ENCODE data around the gene KRTAP5-7.

The KRTAP5-7 gene

GRCh38 chr11:71496421-71496820, 30.6 kb upstream of the KRTAP5-7 start:
- Histone ChIP-seq H3K27ac (ENCODE audit: insufficient read depth, low read depth, low read length, poor library complexity, severe bottlenecking) (no peak overlapping the region), H3K27me3 (ENCODE audit: control insufficient read depth, insufficient read depth, low read length, poor library complexity, severe bottlenecking) (no peaks in the 10 kb centered on the region), H3K4me3 (ENCODE audit: insufficient read depth, low read depth, low read length) (no peak overlapping the region), H3K36me3 (ENCODE audit: control insufficient read depth, insufficient read depth, low read length) (no peaks in the 10 kb centered on the region), H3K9me3 (ENCODE audit: control insufficient read depth, low read length) (no peaks in the 10 kb centered on the region), H3K4me1 (ENCODE audit: control insufficient read depth, insufficient read depth, low read length) (no peaks in the 10 kb centered on the region)
- WGBS, 2 experiments: 95% methylated on average over 13 of the region's 13 CpGs

- H3K27ac ChIP-seq (ENCODE audit: insufficient read depth, low read depth, low read length, poor library complexity, severe bottlenecking): no peak overlapping the region
- no peaks in the 10 kb centered on the region for H3K9me3 ChIP-seq (ENCODE audit: control insufficient read depth, low read length)
- H3K27me3 ChIP-seq (ENCODE audit: control insufficient read depth, insufficient read depth, low read length, poor library complexity, severe bottlenecking): no peaks in the 10 kb centered on the region
- H3K36me3 ChIP-seq (ENCODE audit: control insufficient read depth, insufficient read depth, low read length): no peaks in the 10 kb centered on the region
- whole genome bisulfite sequencing, 2 experiments: 95% methylated on average over 19 of the region's 19 CpGs
- no peak overlapping the region for H3K4me3 ChIP-seq (ENCODE audit: insufficient read depth, low read depth, low read length)
- H3K4me1 ChIP-seq (ENCODE audit: control insufficient read depth, insufficient read depth, low read length): no peaks in the 10 kb centered on the region
Measured at GRCh38 chr11:71498091-71498490, 29.0 kb upstream of the KRTAP5-7 start.

- no peaks in the 10 kb centered on the region for H3K36me3 ChIP-seq (ENCODE audit: control insufficient read depth, insufficient read depth, low read length)
- no peak overlapping the region for H3K27ac ChIP-seq (ENCODE audit: insufficient read depth, low read depth, low read length, poor library complexity, severe bottlenecking)
- no peak overlapping the region for H3K4me3 ChIP-seq (ENCODE audit: insufficient read depth, low read depth, low read length)
- H3K4me1 ChIP-seq (ENCODE audit: control insufficient read depth, insufficient read depth, low read length): peaks cover 3% of the 10 kb centered on the region
- H3K9me3 ChIP-seq (ENCODE audit: control insufficient read depth, low read length): no peaks in the 10 kb centered on the region
- 97% methylated on average over 13 of the region's 13 CpGs for WGBS, 2 experiments
- H3K27me3 ChIP-seq (ENCODE audit: control insufficient read depth, insufficient read depth, low read length, poor library complexity, severe bottlenecking): no peaks in the 10 kb centered on the region
Measured at GRCh38 chr11:71499125-71499524, 27.9 kb upstream of the KRTAP5-7 start.

- Histone ChIP-seq H3K9me3 (ENCODE audit: control insufficient read depth, low read length) (no peaks in the 10 kb centered on the region), H3K27ac (ENCODE audit: insufficient read depth, low read depth, low read length, poor library complexity, severe bottlenecking) (no peak overlapping the region), H3K36me3 (ENCODE audit: control insufficient read depth, insufficient read depth, low read length) (no peaks in the 10 kb centered on the region), H3K4me3 (ENCODE audit: insufficient read depth, low read depth, low read length) (no peak overlapping the region), H3K4me1 (ENCODE audit: control insufficient read depth, insufficient read depth, low read length) (peaks cover 7% of the 10 kb centered on the region), H3K27me3 (ENCODE audit: control insufficient read depth, insufficient read depth, low read length, poor library complexity, severe bottlenecking) (no peaks in the 10 kb centered on the region)
- 89 to 91% methylated on average over 6 of the region's 6 CpGs for WGBS, 2 experiments
Measured at GRCh38 chr11:71499546-71499945, 27.5 kb upstream of the KRTAP5-7 start.

- Histone ChIP-seq H3K9me3 (ENCODE audit: control insufficient read depth, low read length) (no peaks in the 10 kb centered on the region), H3K36me3 (ENCODE audit: control insufficient read depth, insufficient read depth, low read length) (no peaks in the 10 kb centered on the region), H3K4me1 (ENCODE audit: control insufficient read depth, insufficient read depth, low read length) (peaks cover 16% of the 10 kb centered on the region), H3K27me3 (ENCODE audit: control insufficient read depth, insufficient read depth, low read length, poor library complexity, severe bottlenecking) (no peaks in the 10 kb centered on the region), H3K27ac (ENCODE audit: insufficient read depth, low read depth, low read length, poor library complexity, severe bottlenecking) (no peak overlapping the region), H3K4me3 (ENCODE audit: insufficient read depth, low read depth, low read length) (no peak overlapping the region)
- 83 to 85% methylated on average over 6 of the region's 6 CpGs for WGBS, 2 experiments
Measured at GRCh38 chr11:71500601-71501021, 26.5 kb upstream of the KRTAP5-7 start.

GRCh38 chr11:71501071-71501985, 25.7 kb upstream of the KRTAP5-7 start:
- Histone ChIP-seq H3K4me3 (ENCODE audit: insufficient read depth, low read depth, low read length) (no peak overlapping the region), H3K27me3 (ENCODE audit: control insufficient read depth, insufficient read depth, low read length, poor library complexity, severe bottlenecking) (no peaks in the 10 kb centered on the region), H3K36me3 (ENCODE audit: control insufficient read depth, insufficient read depth, low read length) (no peaks in the 10 kb centered on the region), H3K9me3 (ENCODE audit: control insufficient read depth, low read length) (no peaks in the 10 kb centered on the region), H3K4me1 (ENCODE audit: control insufficient read depth, insufficient read depth, low read length) (peaks cover 22% of the 10 kb centered on the region), H3K27ac (ENCODE audit: insufficient read depth, low read depth, low read length, poor library complexity, severe bottlenecking) (no peak overlapping the region)
- 95% methylated on average over 30 of the region's 30 CpGs for WGBS, 2 experiments

- peaks cover 4% of the 10 kb centered on the region for H3K9me3 ChIP-seq (ENCODE audit: control insufficient read depth, low read length)
- H3K27me3 ChIP-seq (ENCODE audit: control insufficient read depth, insufficient read depth, low read length, poor library complexity, severe bottlenecking): no peaks in the 10 kb centered on the region
- peaks cover 23% of the 10 kb centered on the region for H3K4me1 ChIP-seq (ENCODE audit: control insufficient read depth, insufficient read depth, low read length)
- no peak overlapping the region for H3K27ac ChIP-seq (ENCODE audit: insufficient read depth, low read depth, low read length, poor library complexity, severe bottlenecking)
- H3K36me3 ChIP-seq (ENCODE audit: control insufficient read depth, insufficient read depth, low read length): no peaks in the 10 kb centered on the region
- no peak overlapping the region for H3K4me3 ChIP-seq (ENCODE audit: insufficient read depth, low read depth, low read length)
- 95 to 97% methylated on average over 10 of the region's 10 CpGs for WGBS, 2 experiments
Measured at GRCh38 chr11:71502026-71502425, 25.0 kb upstream of the KRTAP5-7 start.

GRCh38 chr11:71502871-71503435, 24.1 kb upstream of the KRTAP5-7 start:
- no peak overlapping the region for H3K27ac ChIP-seq (ENCODE audit: insufficient read depth, low read depth, low read length, poor library complexity, severe bottlenecking)
- no peaks in the 10 kb centered on the region for H3K27me3 ChIP-seq (ENCODE audit: control insufficient read depth, insufficient read depth, low read length, poor library complexity, severe bottlenecking)
- WGBS, 2 experiments: 94 to 96% methylated on average over 15 of the region's 15 CpGs
- peaks cover 23% of the 10 kb centered on the region for H3K4me1 ChIP-seq (ENCODE audit: control insufficient read depth, insufficient read depth, low read length)
- no peak overlapping the region for H3K4me3 ChIP-seq (ENCODE audit: insufficient read depth, low read depth, low read length)
- no peaks in the 10 kb centered on the region for H3K36me3 ChIP-seq (ENCODE audit: control insufficient read depth, insufficient read depth, low read length)
- peaks cover 4% of the 10 kb centered on the region for H3K9me3 ChIP-seq (ENCODE audit: control insufficient read depth, low read length)

- WGBS, 2 experiments: 37% methylated on average over 10 of the region's 10 CpGs
- Histone ChIP-seq H3K27ac (ENCODE audit: insufficient read depth, low read depth, low read length, poor library complexity, severe bottlenecking) (no peak overlapping the region), H3K4me3 (ENCODE audit: insufficient read depth, low read depth, low read length) (no peak overlapping the region), H3K4me1 (ENCODE audit: control insufficient read depth, insufficient read depth, low read length) (peaks cover 23% of the 10 kb centered on the region), H3K27me3 (ENCODE audit: control insufficient read depth, insufficient read depth, low read length, poor library complexity, severe bottlenecking) (no peaks in the 10 kb centered on the region), H3K9me3 (ENCODE audit: control insufficient read depth, low read length) (peaks cover 4% of the 10 kb centered on the region), H3K36me3 (ENCODE audit: control insufficient read depth, insufficient read depth, low read length) (no peaks in the 10 kb centered on the region)
Measured at GRCh38 chr11:71504531-71504930, 22.5 kb upstream of the KRTAP5-7 start.

GRCh38 chr11:71505001-71505400, 22.1 kb upstream of the KRTAP5-7 start:
- peaks cover 4% of the 10 kb centered on the region for H3K9me3 ChIP-seq (ENCODE audit: control insufficient read depth, low read length)
- no peak overlapping the region for H3K4me3 ChIP-seq (ENCODE audit: insufficient read depth, low read depth, low read length)
- H3K36me3 ChIP-seq (ENCODE audit: control insufficient read depth, insufficient read depth, low read length): no peaks in the 10 kb centered on the region
- no peak overlapping the region for H3K27ac ChIP-seq (ENCODE audit: insufficient read depth, low read depth, low read length, poor library complexity, severe bottlenecking)
- peaks cover 23% of the 10 kb centered on the region for H3K4me1 ChIP-seq (ENCODE audit: control insufficient read depth, insufficient read depth, low read length)
- WGBS, 2 experiments: 83 to 89% methylated on average over 2 of the region's 2 CpGs
- no peaks in the 10 kb centered on the region for H3K27me3 ChIP-seq (ENCODE audit: control insufficient read depth, insufficient read depth, low read length, poor library complexity, severe bottlenecking)
